ENCODE measurements around the gene PCDHA3.
"Not testable (repeated sequence)": the region's sequence is repeated elsewhere in the genome, so short reads cannot be mapped to it uniquely, and the experiment has no call there.

The PCDHA3 gene

GRCh38 chr5:140842798-140843733 lies 42.2 kb downstream of the PCDHA3 start:
- Histone ChIP-seq H3K36me3 (ENCODE audit: insufficient read depth, low read length) (no peaks in the 10 kb centered on the region), H3K9ac (ENCODE audit: insufficient read length) (no peak overlapping the region), H3K4me3 (no peak overlapping the region), H3K9me3 (ENCODE audit: low read depth, low read length) (no peaks in the 10 kb centered on the region), H3K27ac (no peak overlapping the region)
- no peak for DNase-seq (ENCODE audit: low read depth, low spot score)
- no peak for TF ChIP-seq EZH2 (IDR thresholded peaks at IDR 0.05)
- TF ChIP-seq FOXP2 (optimal IDR thresholded peaks at IDR 0.05; ENCODE audit: control extremely low read depth, extremely low read length, insufficient read depth), result no peak
- TF ChIP-seq POLR2AphosphoS5 (IDR thresholded peaks at IDR 0.05; ENCODE audit: borderline replicate concordance, low read depth, low read length), result no peak

DNA sequence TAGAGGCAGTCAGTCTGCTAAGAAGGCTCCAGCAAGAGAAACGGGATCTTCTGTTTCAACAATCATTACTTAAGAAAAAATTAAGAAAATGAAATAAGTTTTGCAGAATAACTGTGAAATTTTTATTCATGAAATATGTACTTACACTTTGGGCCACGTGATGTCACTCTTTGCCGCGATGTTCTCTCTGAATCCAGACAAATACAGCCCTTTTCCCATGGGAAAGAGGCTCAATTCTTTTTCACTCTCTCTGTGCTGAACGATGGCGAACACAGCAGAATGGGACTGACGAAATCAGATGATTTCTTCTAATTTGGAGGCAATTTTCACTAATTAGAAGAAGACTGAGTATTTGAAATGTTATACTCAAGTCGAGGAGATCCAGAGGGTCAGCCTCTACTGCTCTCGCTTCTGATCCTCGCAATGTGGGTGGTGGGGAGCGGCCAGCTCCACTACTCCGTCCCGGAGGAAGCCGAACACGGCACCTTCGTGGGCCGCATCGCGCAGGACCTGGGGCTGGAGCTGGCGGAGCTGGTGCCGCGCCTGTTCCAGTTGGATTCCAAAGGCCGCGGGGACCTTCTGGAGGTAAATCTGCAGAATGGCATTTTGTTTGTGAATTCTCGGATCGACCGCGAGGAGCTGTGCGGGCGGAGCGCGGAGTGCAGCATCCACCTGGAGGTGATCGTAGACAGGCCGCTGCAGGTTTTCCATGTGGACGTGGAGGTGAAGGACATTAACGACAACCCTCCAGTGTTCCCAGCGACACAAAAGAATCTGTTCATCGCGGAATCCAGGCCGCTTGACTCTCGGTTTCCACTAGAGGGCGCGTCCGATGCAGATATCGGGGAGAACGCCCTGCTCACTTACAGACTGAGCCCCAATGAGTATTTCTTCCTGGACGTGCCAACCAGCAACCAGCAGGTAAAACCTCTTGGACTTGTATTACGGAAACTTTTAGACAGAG lies 47.6 kb downstream of the PCDHA3 start, which contains the start of gene PCDHA9:
TSS of gene PCDHA9 (plus strand) at position 244 of the 964 bp plus-strand sequence. CDS start at position 358, 114 bp downstream.
- not testable (repeated sequence) for H3K9ac ChIP-seq (ENCODE audit: insufficient read length); H3K4me3 ChIP-seq; H3K36me3 ChIP-seq (ENCODE audit: insufficient read depth, low read length); DNase-seq (ENCODE audit: low read depth, low spot score); H3K27ac ChIP-seq; H3K9me3 ChIP-seq (ENCODE audit: low read depth, low read length)

DNA sequence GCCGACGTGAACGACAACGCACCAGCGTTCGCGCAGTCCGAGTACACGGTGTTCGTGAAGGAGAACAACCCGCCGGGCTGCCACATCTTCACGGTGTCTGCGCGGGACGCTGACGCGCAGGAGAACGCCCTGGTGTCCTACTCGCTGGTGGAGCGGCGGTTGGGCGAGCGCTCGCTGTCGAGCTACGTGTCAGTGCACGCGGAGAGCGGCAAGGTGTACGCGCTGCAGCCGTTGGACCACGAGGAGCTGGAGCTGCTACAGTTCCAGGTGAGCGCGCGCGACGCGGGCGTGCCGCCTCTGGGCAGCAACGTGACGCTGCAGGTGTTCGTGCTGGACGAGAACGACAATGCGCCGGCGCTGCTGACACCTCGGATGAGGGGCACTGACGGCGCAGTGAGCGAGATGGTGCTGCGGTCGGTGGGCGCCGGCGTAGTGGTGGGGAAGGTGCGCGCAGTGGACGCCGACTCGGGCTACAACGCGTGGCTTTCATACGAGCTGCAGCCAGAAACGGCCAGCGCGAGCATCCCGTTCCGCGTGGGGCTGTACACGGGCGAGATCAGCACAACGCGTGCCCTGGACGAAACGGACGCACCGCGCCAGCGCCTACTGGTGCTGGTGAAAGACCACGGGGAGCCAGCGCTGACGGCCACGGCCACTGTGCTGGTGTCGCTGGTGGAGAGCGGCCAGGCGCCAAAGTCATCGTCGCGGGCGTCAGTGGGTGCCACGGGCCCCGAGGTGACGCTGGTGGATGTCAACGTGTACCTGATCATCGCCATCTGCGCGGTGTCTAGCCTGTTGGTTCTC lies 49.2 kb downstream of the PCDHA3 start:
- H3K36me3 ChIP-seq (ENCODE audit: insufficient read depth, low read length); H3K4me3 ChIP-seq; H3K9ac ChIP-seq (ENCODE audit: insufficient read length); DNase-seq (ENCODE audit: low read depth, low spot score); H3K27ac ChIP-seq; H3K9me3 ChIP-seq (ENCODE audit: low read depth, low read length): not testable (repeated sequence)

All from SK-N-MC (cell line).